ENCODE results near the gene CD82. TPM values are rescaled to one million over a fixed set of nuclear protein-coding genes. Genes with fewer than 3 reads are reported as not detected.

Gene CD82
- polyA plus RNA-seq, 1 donor (not counting 4 experiments of a cell fraction or from before 2014, with no cell fraction given), result 118 TPM

DNA sequence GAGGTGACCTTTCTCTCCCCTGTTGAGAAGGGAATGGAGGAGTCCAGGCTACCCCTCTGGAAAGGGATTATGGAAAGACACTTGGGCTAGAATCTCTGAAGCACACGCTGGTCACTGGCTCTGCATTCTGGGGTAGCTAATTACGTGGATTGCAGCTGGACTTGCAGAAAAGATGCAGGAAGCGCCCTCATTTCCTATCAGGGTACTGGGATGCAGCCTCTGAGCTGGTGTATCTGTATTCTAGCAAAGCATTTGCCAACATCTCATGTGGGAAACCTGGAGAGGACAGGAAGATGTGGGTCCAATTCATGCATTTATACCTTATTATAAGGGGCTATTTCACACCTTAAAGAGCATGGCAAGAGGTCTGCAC, 44.3 kb downstream of the CD82 start:
- H3K9me1 ChIP-seq (ENCODE audit: control insufficient read depth, extremely low read depth, insufficient read depth, low read length), result no peaks in the 10 kb centered on the region
- H3K9me3 ChIP-seq (ENCODE audit: control insufficient read depth, low read depth, low read length), result no peaks in the 10 kb centered on the region
- dilution Hi-C loops (cut with MboI; ENCODE audit: extremely low pct_ligation_motif_present, low sequenced_read_pairs), result no loop called here
- H4K20me1 ChIP-seq (ENCODE audit: control insufficient read depth, extremely low read depth, insufficient read depth, low read length), result no peaks in the 10 kb centered on the region
- TF ChIP-seq EZH2 (IDR thresholded peaks at IDR 0.05; ENCODE audit: low read length) (no peak), CTCF (optimal IDR thresholded peaks at IDR 0.05 in 1 of 3, IDR thresholded peaks at IDR 0.05 in 1 of 3, conservative IDR thresholded peaks at IDR 0.05 in 1 of 3; ENCODE audit: extremely low read depth in 1 of 3, insufficient read depth in 2 of 3, low read length in 3 of 3) (no peak)
- FAIRE-seq (no peak), DNase-seq (ENCODE audit: low read depth, low spot score) (no peak)
- no peaks in the 10 kb centered on the region for H3K27me3 ChIP-seq (ENCODE audit: control insufficient read depth, extremely low read depth, insufficient read depth, low read length)
- peaks cover 36 to 41% of the 10 kb centered on the region in 2 experiments for H3K36me3 ChIP-seq (ENCODE audit: control insufficient read depth in 2 of 2, extremely low read depth in 1 of 2, insufficient read depth in 2 of 2, low read length in 2 of 2)
- no peak overlapping the region for H3K9ac ChIP-seq (ENCODE audit: control insufficient read depth, extremely low read depth, insufficient read depth, low read length)
- H3K4me1 ChIP-seq (ENCODE audit: control insufficient read depth, extremely low read depth, insufficient read depth, low read length), result no peaks in the 10 kb centered on the region
- no peak overlapping the region for H3K4me2 ChIP-seq (ENCODE audit: control insufficient read depth, extremely low read depth, insufficient read depth, low read depth, low read length)
- no peak overlapping the region for H3K4me3 ChIP-seq (ENCODE audit: control insufficient read depth in 2 of 3, extremely low read depth in 1 of 3, insufficient read depth in 2 of 3, low read depth in 1 of 3, low read length in 3 of 3)
- H2AFZ ChIP-seq (ENCODE audit: control insufficient read depth, low read length), result no peak overlapping the region
- H3K79me2 ChIP-seq (ENCODE audit: control insufficient read depth, insufficient read depth, low read length), result no peaks in the 10 kb centered on the region
- no peak overlapping the region for H3K27ac ChIP-seq (ENCODE audit: control insufficient read depth, insufficient read depth, low read length)

GRCh38 chr11:44610186-44610955, 44.9 kb downstream of the CD82 start:
- dilution Hi-C loops (cut with MboI; ENCODE audit: extremely low pct_ligation_motif_present, low sequenced_read_pairs), result no loop called here
- DNase-seq (ENCODE audit: low read depth, low spot score) (no peak), FAIRE-seq (no peak)
- no peak overlapping the region for H2AFZ ChIP-seq (ENCODE audit: control insufficient read depth, low read length)
- no peak overlapping the region for H3K4me2 ChIP-seq (ENCODE audit: control insufficient read depth, extremely low read depth, insufficient read depth, low read depth, low read length)
- H3K4me1 ChIP-seq (ENCODE audit: control insufficient read depth, extremely low read depth, insufficient read depth, low read length), result no peaks in the 10 kb centered on the region
- H3K9me3 ChIP-seq (ENCODE audit: control insufficient read depth, low read depth, low read length), result no peaks in the 10 kb centered on the region
- TF ChIP-seq CTCF (optimal IDR thresholded peaks at IDR 0.05 in 1 of 3, IDR thresholded peaks at IDR 0.05 in 1 of 3, conservative IDR thresholded peaks at IDR 0.05 in 1 of 3; ENCODE audit: extremely low read depth in 1 of 3, insufficient read depth in 2 of 3, low read length in 3 of 3) (no peak), EZH2 (IDR thresholded peaks at IDR 0.05; ENCODE audit: low read length) (no peak)
- H3K9me1 ChIP-seq (ENCODE audit: control insufficient read depth, extremely low read depth, insufficient read depth, low read length), result no peaks in the 10 kb centered on the region
- H3K27me3 ChIP-seq (ENCODE audit: control insufficient read depth, extremely low read depth, insufficient read depth, low read length), result no peaks in the 10 kb centered on the region
- no peak overlapping the region for H3K9ac ChIP-seq (ENCODE audit: control insufficient read depth, extremely low read depth, insufficient read depth, low read length)
- H4K20me1 ChIP-seq (ENCODE audit: control insufficient read depth, extremely low read depth, insufficient read depth, low read length), result no peaks in the 10 kb centered on the region
- H3K36me3 ChIP-seq (ENCODE audit: control insufficient read depth in 2 of 2, extremely low read depth in 1 of 2, insufficient read depth in 2 of 2, low read length in 2 of 2), result peaks cover 32 to 41% of the 10 kb centered on the region in 2 experiments
- H3K79me2 ChIP-seq (ENCODE audit: control insufficient read depth, insufficient read depth, low read length), result no peaks in the 10 kb centered on the region
- H3K27ac ChIP-seq (ENCODE audit: control insufficient read depth, insufficient read depth, low read length), result no peak overlapping the region
- H3K4me3 ChIP-seq (ENCODE audit: control insufficient read depth in 2 of 3, extremely low read depth in 1 of 3, insufficient read depth in 2 of 3, low read depth in 1 of 3, low read length in 3 of 3), result no peak overlapping the region
